Endothelial cell of umbilical vein (primary cell): ENCODE data around the gene CSN3. TPM values are rescaled to one million over a fixed set of nuclear protein-coding genes. Genes with fewer than 3 reads are reported as not detected.

Experiments used
- BruUV-seq: library from RNA; stranded (reverse); fragments of 400-500 nt; replicated peaks from 2 replicates; lab custom pipeline; 2021; lab: Mats Ljungman, UMichigan
- CTCF ChIA-PET: fragments of 300-600, 350-600 bp; sonication (Branson Sonifier 250); formaldehyde crosslinking; loops from one replicate; lab custom pipeline; 2021; ENCODE audit warnings: antibody characterized with exemption, inconsistent platforms; lab: Charles Lee
- POLR2A ChIA-PET: fragments of 300-600, 350-600 bp; sonication (Branson Sonifier 250); formaldehyde crosslinking; loops from one replicate; lab custom pipeline; 2021; ENCODE audit warnings: antibody characterized with exemption, inconsistent platforms; lab: Charles Lee
- DNase-seq: peaks from one replicate; pipeline ENCODE4 v3.0.0-alpha.2; 2011; ENCODE audit warnings: low read depth, low spot score
- FAIRE-seq: peaks from 2 replicates; lab custom pipeline; 2011; peaks lifted over from hg19 to GRCh38; lab: Jason Lieb, UNC
- H2AFZ ChIP-seq: 2 replicates; pipeline ENCODE4 v1.6.0; 2012; ENCODE audit warnings: low read depth, low read length, control low read depth, inconsistent platforms
- H3K27ac ChIP-seq: 2 replicates; pipeline ENCODE4 v1.5.1; 2011; ENCODE audit warnings: low read depth, mild to moderate bottlenecking, control low read depth, low read length, moderate library complexity; ENCODE audit not compliant: insufficient read depth
- H3K27me3 ChIP-seq, 2 experiments: 2 replicates each; pipeline versions ENCODE4 v1.6.0 to v1.6.1; 2011; ENCODE audit warnings: low read length in 2 of 2, mixed read lengths in 1 of 2; ENCODE audit not compliant: control insufficient read depth in 2 of 2, insufficient read depth in 2 of 2
- H3K36me3 ChIP-seq, 2 experiments: 2 replicates in 1 of 2; 3 replicates in 1 of 2; pipeline ENCODE4 v1.5.1; 2011; ENCODE audit warnings: low read length in 2 of 2, mild to moderate bottlenecking in 1 of 2, moderate library complexity in 1 of 2; ENCODE audit not compliant: control insufficient read depth in 2 of 2, insufficient read depth in 2 of 2; ENCODE audit errors: extremely low read depth in 1 of 2
- H3K4me1 ChIP-seq: 3 replicates; pipeline ENCODE4 v1.5.1; 2011; ENCODE audit warnings: mild to moderate bottlenecking, low read length; ENCODE audit not compliant: control insufficient read depth, insufficient read depth; ENCODE audit errors: extremely low read depth
- H3K4me2 ChIP-seq: 2 replicates; pipeline ENCODE4 v1.6.1; 2011; ENCODE audit warnings: low read length, control low read depth, mixed read lengths; ENCODE audit not compliant: insufficient read depth
- H3K4me3 ChIP-seq, 3 experiments: fragments of 200-600 bp in 1 of 3; sonication (generic), shearing (Covaris generic) in 1 of 3; replicated peaks in 1 of 3; 2 replicates each; pipeline ENCODE4 v1.5.1; 2011 to 2016; ENCODE audit warnings: control low read depth in 3 of 3, low read length in 3 of 3, mild to moderate bottlenecking in 2 of 3, inconsistent platforms in 1 of 3, low read depth in 1 of 3, moderate library complexity in 1 of 3; ENCODE audit not compliant: insufficient read depth in 1 of 3
- H3K79me2 ChIP-seq: 2 replicates; pipeline ENCODE4 v1.6.0; 2012; ENCODE audit warnings: low read length, inconsistent platforms; ENCODE audit not compliant: control insufficient read depth, insufficient read depth
- H3K9ac ChIP-seq: replicated peaks from 2 replicates; pipeline ENCODE3; 2011; ENCODE audit warnings: low read length, control low read depth; ENCODE audit not compliant: insufficient read depth; ENCODE audit errors: extremely low read depth
- H3K9me1 ChIP-seq: replicated peaks from 3 replicates; pipeline ENCODE4 v1.6.0; 2011; ENCODE audit warnings: mild to moderate bottlenecking, low read length; ENCODE audit not compliant: control insufficient read depth, insufficient read depth; ENCODE audit errors: extremely low read depth
- H3K9me3 ChIP-seq: replicated peaks from 2 replicates; pipeline ENCODE4 v1.5.1; 2012; ENCODE audit warnings: low read length, inconsistent platforms; ENCODE audit not compliant: control insufficient read depth, insufficient read depth
- H4K20me1 ChIP-seq: replicated peaks from 2 replicates; pipeline ENCODE3; 2011; ENCODE audit warnings: mild to moderate bottlenecking, low read length; ENCODE audit not compliant: control insufficient read depth, insufficient read depth; ENCODE audit errors: extremely low read depth
- CTCF ChIP-seq, 2 donors: IDR thresholded peaks; 1 replicate in 1 of 2; 2 replicates in 1 of 2; pipeline ENCODE4 v1.5.1; 2011; ENCODE audit warnings: low read length in 2 of 2, mild to moderate bottlenecking in 2 of 2, moderate library complexity in 2 of 2, control low read depth in 1 of 2, inconsistent platforms in 1 of 2, low read depth in 1 of 2; ENCODE audit not compliant: insufficient read depth in 1 of 2; ENCODE audit errors: extremely low read depth in 1 of 2
- EZH2 ChIP-seq: IDR thresholded peaks from 2 replicates; pipeline ENCODE4 v1.6.1; 2012; ENCODE audit warnings: borderline replicate concordance, low read depth, mild to moderate bottlenecking, moderate library complexity, low read length, inconsistent platforms; ENCODE audit not compliant: severe bottlenecking
- FOS ChIP-seq: IDR thresholded peaks from 2 replicates; pipeline ENCODE4 v1.6.1; 2011; ENCODE audit warnings: mild to moderate bottlenecking, low read length, moderate library complexity, borderline replicate concordance; ENCODE audit not compliant: insufficient read depth
- GATA2 ChIP-seq: IDR thresholded peaks from 2 replicates; pipeline ENCODE4 v1.7.0; 2011; ENCODE audit warnings: low read depth, mild to moderate bottlenecking, moderate library complexity, mixed read lengths, low read length; ENCODE audit not compliant: insufficient read length, insufficient read depth
- JUN ChIP-seq: IDR thresholded peaks from 2 replicates; pipeline ENCODE4 v1.6.1; 2011; ENCODE audit warnings: borderline replicate concordance, low read depth; ENCODE audit not compliant: insufficient read length, insufficient read depth
- MAX ChIP-seq: IDR thresholded peaks from 2 replicates; pipeline ENCODE4 v1.6.1; 2011; ENCODE audit not compliant: insufficient read depth, insufficient read length
- MYC ChIP-seq: IDR thresholded peaks from one replicate; pipeline ENCODE4 v1.6.1; 2011; ENCODE audit warnings: mild to moderate bottlenecking, low read depth, low read length
- POLR2A ChIP-seq: IDR thresholded peaks from 2 replicates; pipeline ENCODE4 v1.6.1; 2012; ENCODE audit warnings: low read depth, mild to moderate bottlenecking, control low read depth, low read length
- POLR2AphosphoS5 ChIP-seq: IDR thresholded peaks from 2 replicates; pipeline ENCODE4 v1.6.1; 2012; ENCODE audit warnings: low read depth, mild to moderate bottlenecking, control low read depth, low read length, moderate library complexity; ENCODE audit not compliant: insufficient read depth
- dilution Hi-C: fragments of 300-500 bp; cut with MboI; formaldehyde crosslinking; loops from one replicate; pipeline ENCODE4 v1.15.0; 2019; ENCODE audit warnings: low sequenced_read_pairs; ENCODE audit not compliant: extremely low pct_ligation_motif_present
- intact Hi-C: fragments of 100-400 bp; cut with micrococcal nuclease; formaldehyde crosslinking; loops from one replicate; pipeline ENCODE4 v1.10.0; 2022
- polyA plus RNA-seq, 4 experiments: library from polyadenylated mRNA; depleted of rRNA in 3 of 4; stranded (reverse) in 3 of 4; unstranded in 1 of 4; fragments of >200 nt; gene quantifications; 2 replicates each; pipeline versions ENCODE4 v1.2.1 to v1.2.3, GENCODE V29; 2011 to 2012; ENCODE audit warnings: missing spikeins in 1 of 4
- total RNA-seq: library from RNA; stranded (reverse); gene quantifications from 2 replicates; pipeline ENCODE4 v1.2.3, GENCODE V29; 2021

Gene CSN3
- total and polyA plus RNA-seq, 2 donors (not counting 3 experiments of a cell fraction or from before 2014, with no cell fraction given): not detected

- no peaks in the 10 kb centered on the region for H3K9me1 ChIP-seq
- no peaks in the 10 kb centered on the region for H3K36me3 ChIP-seq
- no peaks in the 10 kb centered on the region for H4K20me1 ChIP-seq
- CTCF ChIA-PET: interaction anchor here (3.6 kb wide), 1 partner anchor 11 kb away, joined by 36 read pairs; no protein-coding TSS in a partner anchor
- H3K4me2 ChIP-seq: no peak within 1 kb of the TSS
- intact Hi-C loops: no loop called here
- no peaks in the 10 kb centered on the region for H3K4me1 ChIP-seq
- POLR2A ChIA-PET: no interaction called here
- no peaks in the 10 kb centered on the region for H3K9me3 ChIP-seq
- no peaks in the 10 kb centered on the region for H3K79me2 ChIP-seq
- BruUV-seq: no TSS peak
- TF ChIP-seq FOS (no peak), POLR2AphosphoS5 (no peak), MAX (no peak), JUN (no peak), EZH2 (no peak), GATA2 (no peak), CTCF (IDR thresholded peaks at IDR 0.05; ENCODE audit: extremely low read depth in 1 of 2, insufficient read depth in 1 of 2, low read depth in 1 of 2, low read length in 2 of 2) (no peak), MYC (no peak), POLR2A (no peak)
- DNase-seq (no peak), FAIRE-seq (no peak)
- H3K27ac ChIP-seq: no peak within 1 kb of the TSS
- peaks cover 0 to 1% of the 10 kb centered on the region in 2 experiments for H3K27me3 ChIP-seq
- dilution Hi-C loops: no loop called here
- H3K9ac ChIP-seq: no peak within 1 kb of the TSS
- H3K4me3 ChIP-seq: no peak within 1 kb of the TSS
- H2AFZ ChIP-seq: no peak within 1 kb of the TSS
Observed at GRCh38 chr4:70195425-70195824, 47.0 kb upstream of the CSN3 start, which contains the start of gene ODAM. TSS of gene ODAM (plus strand) at chr4:70195725. CDS start at chr4:70196544, 819 bp downstream.
